Caco-2 (cell line): ENCODE measurements around the gene ZBED1. TPM values are rescaled to one million over a fixed set of nuclear protein-coding genes. Genes with fewer than 3 reads are reported as not detected.
"Not testable (repeated sequence)": the region's sequence is repeated elsewhere in the genome, so short reads cannot be mapped to it uniquely, and the experiment has no call there.

Experiments used
- BruUV-seq: library from RNA; stranded (reverse); fragments of 400-500 nt; replicated peaks from 2 replicates; lab custom pipeline; 2021; lab: Mats Ljungman, UMichigan
- CTCF ChIA-PET: fragments of 300-600 bp; sonication (Branson Sonifier 250); formaldehyde crosslinking; loops from one replicate; lab custom pipeline; 2022; ENCODE audit warnings: antibody characterized with exemption; lab: Charles Lee
- POLR2A ChIA-PET: fragments of 300-600 bp; sonication (Branson Sonifier 250); formaldehyde crosslinking; loops from one replicate; lab custom pipeline; 2022; ENCODE audit warnings: antibody characterized with exemption; lab: Charles Lee
- DNase-seq, 2 experiments: peaks; one replicate each; pipeline versions ENCODE4 v3.0.0 to v3.0.0-alpha.2; 2020 to 2022
- H3K27me3 ChIP-seq: replicated peaks from 2 replicates; pipeline ENCODE4 v1.6.0; 2011; ENCODE audit warnings: low read length; ENCODE audit not compliant: control insufficient read depth, insufficient read depth
- H3K36me3 ChIP-seq: 2 replicates; pipeline ENCODE4 v1.5.1; 2011; ENCODE audit warnings: low read length; ENCODE audit not compliant: control insufficient read depth, insufficient read depth
- H3K4me1 ChIP-seq: fragments of 250-450 bp; sonication (Bioruptor Pico); 2 replicates; pipeline ENCODE4 v1.5.1; 2020; ENCODE audit warnings: mild to moderate bottlenecking
- H3K4me3 ChIP-seq: 2 replicates; pipeline ENCODE4 v1.5.1; 2011; ENCODE audit warnings: low read depth, mild to moderate bottlenecking, control low read depth, low read length
- H3K9me3 ChIP-seq: fragments of 250-450 bp; sonication (Bioruptor Pico); 2 replicates; pipeline ENCODE4 v1.5.1; 2020; ENCODE audit warnings: mild to moderate bottlenecking, moderate library complexity
- H3K27ac Mint-ChIP-seq: one replicate; pipeline ENCODE4 v1.8.0; 2022; ENCODE audit warnings: mixed read lengths; ENCODE audit not compliant: unreplicated experiment
- H3K27me3 Mint-ChIP-seq: one replicate; pipeline ENCODE4 v1.8.0; 2022; ENCODE audit warnings: mixed read lengths; ENCODE audit not compliant: insufficient read depth, unreplicated experiment
- H3K36me3 Mint-ChIP-seq: one replicate; pipeline ENCODE4 v1.8.0; 2022; ENCODE audit warnings: mild to moderate bottlenecking, mixed read lengths; ENCODE audit not compliant: insufficient read depth, unreplicated experiment
- H3K4me1 Mint-ChIP-seq: one replicate; pipeline ENCODE4 v1.8.0; 2022; ENCODE audit warnings: low read depth, mixed read lengths; ENCODE audit not compliant: unreplicated experiment
- H3K4me3 Mint-ChIP-seq: one replicate; pipeline ENCODE4 v1.8.0; 2022; ENCODE audit warnings: mild to moderate bottlenecking, moderate library complexity, mixed read lengths; ENCODE audit not compliant: unreplicated experiment
- H3K9me3 Mint-ChIP-seq: one replicate; pipeline ENCODE4 v1.8.0; 2022; ENCODE audit warnings: mixed read lengths; ENCODE audit not compliant: unreplicated experiment
- intact Hi-C: fragments of 100-400 bp; cut with micrococcal nuclease; formaldehyde crosslinking; loops from one replicate; pipeline ENCODE4 v1.10.0; 2022; ENCODE audit not compliant: unreplicated experiment
- total RNA-seq: library from RNA; stranded (reverse); gene quantifications from 2 replicates; pipeline ENCODE4 v1.2.3, GENCODE V29; 2022
- TF ChIP-seq, protein P1 (sequence below), 2 experiments: fragments of 200-600 bp in 1 of 2; IDR thresholded peaks; 1 replicate in 1 of 2; 2 replicates in 1 of 2; pipeline versions ENCODE4 v1.5.1 to v1.8.0; 2011 to 2022; ENCODE audit warnings: antibody characterized with exemption in 1 of 2, control low read depth in 1 of 2, inconsistent platforms in 1 of 2, low read depth in 1 of 2, low read length in 1 of 2, mild to moderate bottlenecking in 1 of 2, moderate library complexity in 1 of 2; ENCODE audit not compliant: insufficient read depth in 1 of 2, severe bottlenecking in 1 of 2, unreplicated experiment in 1 of 2

ZBED1 gene
- total RNA-seq, 1 experiment from 2014 or later: 68.8 TPM

- TF ChIP-seq, protein P1, sequence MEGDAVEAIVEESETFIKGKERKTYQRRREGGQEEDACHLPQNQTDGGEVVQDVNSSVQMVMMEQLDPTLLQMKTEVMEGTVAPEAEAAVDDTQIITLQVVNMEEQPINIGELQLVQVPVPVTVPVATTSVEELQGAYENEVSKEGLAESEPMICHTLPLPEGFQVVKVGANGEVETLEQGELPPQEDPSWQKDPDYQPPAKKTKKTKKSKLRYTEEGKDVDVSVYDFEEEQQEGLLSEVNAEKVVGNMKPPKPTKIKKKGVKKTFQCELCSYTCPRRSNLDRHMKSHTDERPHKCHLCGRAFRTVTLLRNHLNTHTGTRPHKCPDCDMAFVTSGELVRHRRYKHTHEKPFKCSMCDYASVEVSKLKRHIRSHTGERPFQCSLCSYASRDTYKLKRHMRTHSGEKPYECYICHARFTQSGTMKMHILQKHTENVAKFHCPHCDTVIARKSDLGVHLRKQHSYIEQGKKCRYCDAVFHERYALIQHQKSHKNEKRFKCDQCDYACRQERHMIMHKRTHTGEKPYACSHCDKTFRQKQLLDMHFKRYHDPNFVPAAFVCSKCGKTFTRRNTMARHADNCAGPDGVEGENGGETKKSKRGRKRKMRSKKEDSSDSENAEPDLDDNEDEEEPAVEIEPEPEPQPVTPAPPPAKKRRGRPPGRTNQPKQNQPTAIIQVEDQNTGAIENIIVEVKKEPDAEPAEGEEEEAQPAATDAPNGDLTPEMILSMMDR (IDR thresholded peaks at IDR 0.05; ENCODE audit: insufficient read depth in 1 of 2, low read depth in 1 of 2, low read length in 1 of 2, severe bottlenecking in 1 of 2, unreplicated experiment in 1 of 2): no peak
- H3K27ac Mint-ChIP-seq: no peak overlapping the region
- Histone ChIP-seq H3K36me3 (no peaks in the 10 kb centered on the region), H3K4me3 (no peak overlapping the region), H3K27me3 (no peaks in the 10 kb centered on the region), H3K9me3 (no peaks in the 10 kb centered on the region), H3K4me1 (no peaks in the 10 kb centered on the region)
- peaks cover 12% of the 10 kb centered on the region for H3K36me3 Mint-ChIP-seq
- POLR2A ChIA-PET: no interaction called here
- no peak overlapping the region for H3K4me3 Mint-ChIP-seq
- H3K4me1 Mint-ChIP-seq: peaks cover 13% of the 10 kb centered on the region
- DNase-seq: no peak
- H3K27me3 Mint-ChIP-seq: no peaks in the 10 kb centered on the region
- intact Hi-C loops: no loop called here
- no TSS peak for BruUV-seq
- CTCF ChIA-PET: no interaction called here
- peaks cover 9% of the 10 kb centered on the region for H3K9me3 Mint-ChIP-seq
Observed at GRCh38 chrX:2462074-2462473, 38.7 kb downstream of the ZBED1 start.

- no peaks in the 10 kb centered on the region for H3K4me1 ChIP-seq
- H3K4me3 ChIP-seq: no peak overlapping the region
- H3K4me3 Mint-ChIP-seq: no peak overlapping the region
- H3K4me1 Mint-ChIP-seq: peaks cover 12% of the 10 kb centered on the region
- H3K27me3 ChIP-seq: no peaks in the 10 kb centered on the region
- H3K9me3 Mint-ChIP-seq: peaks cover 9% of the 10 kb centered on the region
- intact Hi-C loops: no loop called here
- no peaks in the 10 kb centered on the region for H3K36me3 ChIP-seq
- DNase-seq: no peak
- ChIA-PET CTCF (no interaction called here), POLR2A (no interaction called here)
- H3K27me3 Mint-ChIP-seq: no peaks in the 10 kb centered on the region
- no peak overlapping the region for H3K27ac Mint-ChIP-seq
- H3K36me3 Mint-ChIP-seq: peaks cover 12% of the 10 kb centered on the region
- BruUV-seq: no TSS peak
- TF ChIP-seq, protein P1 (IDR thresholded peaks at IDR 0.05; ENCODE audit: insufficient read depth in 1 of 2, low read depth in 1 of 2, low read length in 1 of 2, severe bottlenecking in 1 of 2, unreplicated experiment in 1 of 2): no peak
- H3K9me3 ChIP-seq: no peaks in the 10 kb centered on the region
Observed at GRCh38 chrX:2461711-2462016, 39.1 kb downstream of the ZBED1 start.

DNA sequence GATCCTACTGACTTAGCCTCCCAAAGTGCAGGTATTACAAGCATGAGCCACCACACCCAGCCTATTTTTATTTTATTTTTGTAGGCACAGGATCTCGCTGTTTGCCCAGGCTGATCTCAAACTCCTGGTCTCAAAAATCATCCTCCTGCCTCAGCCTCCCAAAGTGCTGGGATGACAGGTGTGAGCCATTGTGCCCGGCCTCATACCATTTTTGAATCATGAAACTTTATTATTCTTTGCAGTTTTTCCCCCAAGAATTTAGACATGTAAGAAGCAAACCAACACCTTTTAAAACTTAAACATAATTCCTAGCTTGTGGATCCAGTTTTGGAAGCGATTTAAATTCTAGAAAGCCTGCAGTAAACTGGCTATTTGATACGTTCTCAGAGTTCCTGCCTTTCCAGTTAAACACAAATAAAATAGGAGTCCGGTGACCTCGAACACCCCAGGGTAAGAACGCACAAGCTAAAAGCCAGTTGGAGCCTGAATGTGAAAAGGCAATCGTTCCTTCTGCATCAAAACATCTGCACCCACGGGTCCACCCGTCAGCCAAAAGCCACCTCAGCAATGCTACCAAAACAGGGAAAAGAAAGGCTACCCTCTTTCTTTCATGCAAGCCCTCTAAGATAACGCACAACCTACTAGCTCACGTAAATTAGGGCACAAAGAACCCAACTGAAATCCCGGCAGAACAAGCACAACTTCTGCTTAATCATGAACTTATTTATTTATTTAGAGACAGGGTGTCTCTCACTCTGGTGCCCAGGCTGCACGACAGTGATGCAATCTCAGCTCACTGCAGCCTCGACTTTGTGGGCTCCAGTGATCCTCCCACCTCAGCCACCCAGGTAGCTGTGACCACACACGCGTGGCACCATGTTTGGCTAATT lies 39.7 kb downstream of the ZBED1 start:
- H3K36me3 ChIP-seq, H3K9me3 ChIP-seq, CTCF ChIA-PET, H3K4me3 Mint-ChIP-seq, H3K27ac Mint-ChIP-seq, H3K4me3 ChIP-seq, intact Hi-C loops, H3K27me3 ChIP-seq, H3K27me3 Mint-ChIP-seq, POLR2A ChIA-PET, H3K9me3 Mint-ChIP-seq, BruUV-seq, DNase-seq, H3K4me1 ChIP-seq: not testable (repeated sequence)
- Mint-ChIP-seq H3K36me3 (peaks cover 12% of the 10 kb centered on the region), H3K4me1 (peaks cover 14% of the 10 kb centered on the region)

DNA sequence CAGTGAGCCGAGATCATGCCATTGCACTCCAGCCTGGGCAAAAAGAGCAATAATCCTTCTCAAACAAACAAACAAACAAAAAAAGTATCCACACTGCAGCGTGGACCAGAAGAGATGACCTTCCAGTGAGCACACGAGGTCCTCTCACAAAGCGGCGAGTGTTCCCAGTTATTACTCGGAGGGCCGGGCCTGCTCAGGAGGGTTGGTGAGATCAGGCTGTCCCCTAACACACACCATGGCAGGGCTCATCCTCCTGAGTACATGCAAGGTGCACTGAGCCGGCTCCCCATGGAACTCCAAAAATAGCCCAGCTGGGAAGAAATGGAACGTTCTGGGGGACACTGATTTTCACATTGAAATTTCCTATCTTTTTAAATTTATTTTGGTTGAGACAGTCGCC lies 40.7 kb downstream of the ZBED1 start:
- Mint-ChIP-seq H3K4me1 (peaks cover 18% of the 10 kb centered on the region), H3K36me3 (peaks cover 15% of the 10 kb centered on the region)
- H3K9me3 ChIP-seq, H3K27me3 Mint-ChIP-seq, CTCF ChIA-PET, intact Hi-C loops, POLR2A ChIA-PET, DNase-seq, H3K27ac Mint-ChIP-seq, H3K4me1 ChIP-seq, H3K36me3 ChIP-seq, H3K9me3 Mint-ChIP-seq, H3K27me3 ChIP-seq, H3K4me3 Mint-ChIP-seq, H3K4me3 ChIP-seq, BruUV-seq: not testable (repeated sequence)
